ENCODE measurements around the gene GALNT2.

DNA sequence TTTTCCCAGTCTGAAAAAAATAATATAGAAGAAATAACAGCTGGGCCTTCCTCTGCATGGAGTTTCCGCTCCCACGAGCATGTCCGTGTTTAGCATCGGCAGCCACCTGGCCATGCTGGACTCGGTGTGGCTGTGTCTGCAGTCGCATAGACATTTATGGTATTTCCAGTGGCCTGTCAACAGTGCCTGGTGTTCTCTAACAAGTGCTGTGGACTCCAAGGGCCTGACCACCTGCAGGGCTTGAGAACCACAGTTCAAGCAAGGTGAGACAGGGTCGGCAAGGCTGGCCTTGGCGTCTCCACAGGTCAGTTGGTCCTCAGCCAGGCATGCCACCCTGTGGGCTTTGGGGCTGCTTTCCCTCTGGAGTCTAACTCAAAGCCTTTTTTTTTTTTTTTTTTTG is 234.3 kb downstream of the GALNT2 start:
- no peak for TF ChIP-seq POLR2AphosphoS5 (IDR thresholded peaks at IDR 0.05; ENCODE audit: low read depth, low read length)
- TF ChIP-seq, protein P1, sequence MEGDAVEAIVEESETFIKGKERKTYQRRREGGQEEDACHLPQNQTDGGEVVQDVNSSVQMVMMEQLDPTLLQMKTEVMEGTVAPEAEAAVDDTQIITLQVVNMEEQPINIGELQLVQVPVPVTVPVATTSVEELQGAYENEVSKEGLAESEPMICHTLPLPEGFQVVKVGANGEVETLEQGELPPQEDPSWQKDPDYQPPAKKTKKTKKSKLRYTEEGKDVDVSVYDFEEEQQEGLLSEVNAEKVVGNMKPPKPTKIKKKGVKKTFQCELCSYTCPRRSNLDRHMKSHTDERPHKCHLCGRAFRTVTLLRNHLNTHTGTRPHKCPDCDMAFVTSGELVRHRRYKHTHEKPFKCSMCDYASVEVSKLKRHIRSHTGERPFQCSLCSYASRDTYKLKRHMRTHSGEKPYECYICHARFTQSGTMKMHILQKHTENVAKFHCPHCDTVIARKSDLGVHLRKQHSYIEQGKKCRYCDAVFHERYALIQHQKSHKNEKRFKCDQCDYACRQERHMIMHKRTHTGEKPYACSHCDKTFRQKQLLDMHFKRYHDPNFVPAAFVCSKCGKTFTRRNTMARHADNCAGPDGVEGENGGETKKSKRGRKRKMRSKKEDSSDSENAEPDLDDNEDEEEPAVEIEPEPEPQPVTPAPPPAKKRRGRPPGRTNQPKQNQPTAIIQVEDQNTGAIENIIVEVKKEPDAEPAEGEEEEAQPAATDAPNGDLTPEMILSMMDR (IDR thresholded peaks at IDR 0.05): no peak
- TF ChIP-seq, protein P2, sequence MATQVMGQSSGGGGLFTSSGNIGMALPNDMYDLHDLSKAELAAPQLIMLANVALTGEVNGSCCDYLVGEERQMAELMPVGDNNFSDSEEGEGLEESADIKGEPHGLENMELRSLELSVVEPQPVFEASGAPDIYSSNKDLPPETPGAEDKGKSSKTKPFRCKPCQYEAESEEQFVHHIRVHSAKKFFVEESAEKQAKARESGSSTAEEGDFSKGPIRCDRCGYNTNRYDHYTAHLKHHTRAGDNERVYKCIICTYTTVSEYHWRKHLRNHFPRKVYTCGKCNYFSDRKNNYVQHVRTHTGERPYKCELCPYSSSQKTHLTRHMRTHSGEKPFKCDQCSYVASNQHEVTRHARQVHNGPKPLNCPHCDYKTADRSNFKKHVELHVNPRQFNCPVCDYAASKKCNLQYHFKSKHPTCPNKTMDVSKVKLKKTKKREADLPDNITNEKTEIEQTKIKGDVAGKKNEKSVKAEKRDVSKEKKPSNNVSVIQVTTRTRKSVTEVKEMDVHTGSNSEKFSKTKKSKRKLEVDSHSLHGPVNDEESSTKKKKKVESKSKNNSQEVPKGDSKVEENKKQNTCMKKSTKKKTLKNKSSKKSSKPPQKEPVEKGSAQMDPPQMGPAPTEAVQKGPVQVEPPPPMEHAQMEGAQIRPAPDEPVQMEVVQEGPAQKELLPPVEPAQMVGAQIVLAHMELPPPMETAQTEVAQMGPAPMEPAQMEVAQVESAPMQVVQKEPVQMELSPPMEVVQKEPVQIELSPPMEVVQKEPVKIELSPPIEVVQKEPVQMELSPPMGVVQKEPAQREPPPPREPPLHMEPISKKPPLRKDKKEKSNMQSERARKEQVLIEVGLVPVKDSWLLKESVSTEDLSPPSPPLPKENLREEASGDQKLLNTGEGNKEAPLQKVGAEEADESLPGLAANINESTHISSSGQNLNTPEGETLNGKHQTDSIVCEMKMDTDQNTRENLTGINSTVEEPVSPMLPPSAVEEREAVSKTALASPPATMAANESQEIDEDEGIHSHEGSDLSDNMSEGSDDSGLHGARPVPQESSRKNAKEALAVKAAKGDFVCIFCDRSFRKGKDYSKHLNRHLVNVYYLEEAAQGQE (IDR thresholded peaks at IDR 0.05; ENCODE audit: insufficient read depth in 1 of 2, low read depth in 2 of 2, low read length in 1 of 2): no peak
